Prostate gland (tissue), 2 donors: ENCODE data around the gene ARAP3. TPM values are rescaled to one million over a fixed set of nuclear protein-coding genes. Genes with fewer than 3 reads are reported as not detected.
A peak's percentile ranks its signal among the peaks of the same experiment; 100 is the strongest.

Source experiments
- DNase-seq: peaks from one replicate; pipeline ENCODE4 v3.0.0-alpha.2; 2019; ENCODE audit warnings: low spot score
- H3K27ac ChIP-seq, 2 donors: fragments of 200-600 bp; sonication (generic); 2 replicates each; pipeline ENCODE4 v1.5.1; 2017 to 2019
- H3K27me3 ChIP-seq: fragments of 200-600 bp; sonication (generic); replicated peaks from 2 replicates; pipeline ENCODE4 v1.5.1; 2019; ENCODE audit not compliant: insufficient read depth
- H3K36me3 ChIP-seq, 2 donors: fragments of 200-600 bp; sonication (generic); 1 replicate in 1 of 2; 2 replicates in 1 of 2; pipeline versions ENCODE4 v1.5.1 to v1.8.1; 2017 to 2019
- H3K4me1 ChIP-seq: fragments of 200-600 bp; sonication (generic); replicated peaks from 2 replicates; pipeline ENCODE4 v1.5.1; 2019
- H3K4me3 ChIP-seq, 2 donors: fragments of 200-600 bp; sonication (generic); 2 replicates each; pipeline ENCODE4 v1.5.1; 2017 to 2019
- H3K9me3 ChIP-seq: fragments of 200-600 bp; sonication (generic); 2 replicates; pipeline ENCODE4 v1.5.1; 2017
- POLR2A ChIP-seq: fragments of 450-650 bp; IDR thresholded peaks from one replicate; pipeline ENCODE4 v1.6.1; 2016; ENCODE audit warnings: antibody characterized with exemption, mild to moderate bottlenecking
- POLR2AphosphoS5 ChIP-seq: sonication (generic); formaldehyde crosslinking; IDR thresholded peaks from one replicate; pipeline ENCODE4 v1.6.1; 2017; ENCODE audit warnings: antibody characterized with exemption
- WGBS: methylation state at CpG from one replicate; pipeline ENCODE4 v1.1.5; 2018; 5-methylcytosine and 5-hydroxymethylcytosine counted together
- intact Hi-C: fragments of 100-400 bp; cut with DNase I; formaldehyde crosslinking; loops from one replicate; pipeline ENCODE4 v1.14.2; 2022
- total RNA-seq, 2 donors: library from RNA; depleted of rRNA; stranded (reverse); fragments of >200 nt; gene quantifications; one replicate each; pipeline ENCODE4 v1.1.0, GENCODE V29; 2016
- TF ChIP-seq, protein P1 (sequence below), 4 experiments: fragments of 200-600 bp in 2 of 4; fragments of 450-650 bp in 2 of 4; sonication (generic) in 2 of 4; IDR thresholded peaks; 1 replicate in 3 of 4; 2 replicates in 1 of 4; pipeline ENCODE4 v1.5.1; 2016 to 2019; ENCODE audit warnings: antibody characterized with exemption in 4 of 4, mild to moderate bottlenecking in 2 of 4, moderate library complexity in 2 of 4

Gene ARAP3
- total RNA-seq, 2 donors from 2014 or later, result 4.0 to 8.4 TPM

DNA sequence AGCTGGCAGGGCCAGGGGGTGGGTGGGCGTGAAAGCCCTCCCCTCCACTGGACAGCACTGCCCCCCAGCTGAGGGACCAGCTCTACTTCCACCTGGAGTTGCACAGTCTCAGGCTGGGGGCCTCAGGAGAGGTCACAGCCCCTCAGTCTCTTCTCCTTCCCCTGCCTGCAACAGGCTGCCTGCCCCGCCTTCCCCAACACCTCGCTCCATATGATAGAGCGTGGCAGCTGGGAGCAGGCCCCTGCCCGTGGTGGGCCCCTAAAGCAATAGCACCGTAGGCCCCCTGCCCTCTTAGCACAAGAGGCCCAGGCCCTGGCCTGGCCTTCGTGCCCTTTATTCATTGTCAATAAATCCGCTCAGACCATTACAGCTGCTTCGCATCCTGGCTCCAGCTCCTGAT is 41.3 kb downstream of the ARAP3 start:
- no peak overlapping the region for H3K27ac ChIP-seq
- no peaks in the 10 kb centered on the region for H3K9me3 ChIP-seq
- WGBS, result 86% methylated on average over 9 of the region's 9 CpGs
- no peak for DNase-seq
- intact Hi-C loops, result no loop called here
- H3K36me3 ChIP-seq, result no peaks in the 10 kb centered on the region
- H3K27me3 ChIP-seq, result no peaks in the 10 kb centered on the region
- no peak overlapping the region for H3K4me3 ChIP-seq
- H3K4me1 ChIP-seq, result peaks cover 2% of the 10 kb centered on the region
- TF ChIP-seq POLR2A (no peak), POLR2AphosphoS5 (no peak)
- TF ChIP-seq, protein P1, sequence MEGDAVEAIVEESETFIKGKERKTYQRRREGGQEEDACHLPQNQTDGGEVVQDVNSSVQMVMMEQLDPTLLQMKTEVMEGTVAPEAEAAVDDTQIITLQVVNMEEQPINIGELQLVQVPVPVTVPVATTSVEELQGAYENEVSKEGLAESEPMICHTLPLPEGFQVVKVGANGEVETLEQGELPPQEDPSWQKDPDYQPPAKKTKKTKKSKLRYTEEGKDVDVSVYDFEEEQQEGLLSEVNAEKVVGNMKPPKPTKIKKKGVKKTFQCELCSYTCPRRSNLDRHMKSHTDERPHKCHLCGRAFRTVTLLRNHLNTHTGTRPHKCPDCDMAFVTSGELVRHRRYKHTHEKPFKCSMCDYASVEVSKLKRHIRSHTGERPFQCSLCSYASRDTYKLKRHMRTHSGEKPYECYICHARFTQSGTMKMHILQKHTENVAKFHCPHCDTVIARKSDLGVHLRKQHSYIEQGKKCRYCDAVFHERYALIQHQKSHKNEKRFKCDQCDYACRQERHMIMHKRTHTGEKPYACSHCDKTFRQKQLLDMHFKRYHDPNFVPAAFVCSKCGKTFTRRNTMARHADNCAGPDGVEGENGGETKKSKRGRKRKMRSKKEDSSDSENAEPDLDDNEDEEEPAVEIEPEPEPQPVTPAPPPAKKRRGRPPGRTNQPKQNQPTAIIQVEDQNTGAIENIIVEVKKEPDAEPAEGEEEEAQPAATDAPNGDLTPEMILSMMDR (IDR thresholded peaks at IDR 0.05), result no peak

DNA sequence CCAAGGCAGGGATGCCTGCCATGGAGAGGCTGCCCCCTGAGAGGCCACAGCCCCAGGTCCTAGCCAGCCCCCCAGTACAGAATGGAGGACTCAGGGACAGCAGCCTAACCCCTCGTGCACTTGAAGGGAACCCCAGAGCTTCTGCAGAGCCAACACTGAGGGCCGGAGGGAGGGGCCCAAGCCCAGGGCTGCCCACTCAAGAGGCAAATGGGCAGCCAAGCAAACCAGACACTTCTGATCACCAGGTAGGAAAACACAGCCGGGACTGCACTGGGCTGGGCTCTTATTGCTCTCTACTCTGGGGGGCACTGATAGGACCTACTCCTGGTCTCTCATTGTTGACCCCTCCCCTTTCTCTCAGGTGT is 42.0 kb downstream of the ARAP3 start:
- Histone ChIP-seq H3K27ac (no peak overlapping the region), H3K36me3 (no peaks in the 10 kb centered on the region), H3K4me1 (peaks cover 9% of the 10 kb centered on the region), H3K4me3 (no peak overlapping the region), H3K27me3 (no peaks in the 10 kb centered on the region), H3K9me3 (no peaks in the 10 kb centered on the region)
- TF ChIP-seq POLR2A, result no peak
- intact Hi-C loops, result no loop called here
- WGBS, result 71% methylated on average over 3 of the region's 3 CpGs
- no peak for DNase-seq

DNA sequence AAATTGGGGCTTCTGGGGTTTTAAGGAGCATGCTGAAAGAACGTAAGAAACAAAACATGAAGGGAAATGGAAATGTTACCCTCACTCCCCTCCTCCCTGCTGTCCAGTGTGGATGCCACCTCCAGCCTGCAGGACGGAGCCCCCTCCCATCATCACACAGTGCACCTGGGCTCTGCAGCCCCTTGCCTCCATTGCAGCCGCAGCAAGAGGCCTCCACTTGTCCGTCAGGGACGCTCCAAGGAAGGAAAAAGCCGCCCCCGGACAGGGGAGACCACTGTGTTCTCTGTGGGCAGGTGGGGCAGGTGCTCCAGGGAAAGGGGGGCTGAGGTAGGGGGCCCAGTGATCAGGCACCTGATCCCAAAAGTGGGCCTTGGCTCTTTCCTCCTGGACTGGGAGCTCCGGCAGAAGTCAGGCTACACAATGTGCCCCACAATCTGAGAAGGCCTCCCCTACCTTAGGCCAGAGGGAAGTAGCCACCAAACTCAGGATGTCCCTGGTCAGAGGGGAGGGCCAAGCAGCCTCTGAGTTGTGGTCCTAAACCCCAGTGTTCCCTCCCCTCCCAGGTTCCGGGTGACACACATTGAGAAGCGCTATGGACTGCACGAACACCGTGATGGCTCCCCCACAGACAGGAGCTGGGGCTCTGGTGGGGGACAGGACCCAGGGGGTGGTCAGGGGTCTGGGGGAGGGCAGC is 42.5 kb downstream of the ARAP3 start:
- WGBS, result 93% methylated on average over 12 of the region's 12 CpGs

DNA sequence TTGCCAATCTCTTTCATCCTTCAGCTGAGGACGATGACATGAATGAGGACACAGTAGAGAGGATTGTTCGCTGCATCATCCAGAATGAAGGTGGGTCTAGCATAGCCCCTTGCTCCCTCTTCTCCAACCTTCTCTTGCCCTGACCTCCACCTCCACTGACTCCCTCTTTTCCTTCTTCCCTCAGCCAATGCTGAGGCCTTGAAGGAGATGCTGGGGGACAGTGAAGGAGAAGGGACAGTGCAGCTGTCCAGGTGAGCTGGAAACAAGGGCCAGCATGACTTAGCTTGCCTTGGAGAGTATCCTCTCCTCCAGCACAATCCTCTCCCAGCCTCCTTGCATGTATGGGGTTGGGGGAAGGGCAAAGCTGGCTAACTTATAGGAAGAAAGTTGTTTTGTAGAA is 43.3 kb downstream of the ARAP3 start:
- Histone ChIP-seq H3K4me1 (peaks cover 13% of the 10 kb centered on the region), H3K27ac (no peak overlapping the region), H3K36me3 (no peaks in the 10 kb centered on the region), H3K4me3 (no peak overlapping the region), H3K27me3 (no peaks in the 10 kb centered on the region), H3K9me3 (no peaks in the 10 kb centered on the region)
- TF ChIP-seq POLR2AphosphoS5, result no peak
- no peak for TF ChIP-seq POLR2A
- TF ChIP-seq, protein P1 (IDR thresholded peaks at IDR 0.05), result no peak
- intact Hi-C loops, result no loop called here
- WGBS, result 94% methylated on average over 2 of the region's 2 CpGs
- no peak for DNase-seq

More for the DNA sequence above, 42.5 kb downstream of the ARAP3 start:
- Histone ChIP-seq H3K4me1 (peaks cover 13% of the 10 kb centered on the region), H3K9me3 (no peaks in the 10 kb centered on the region), H3K4me3 (no peak overlapping the region), H3K27ac (no peak overlapping the region), H3K27me3 (no peaks in the 10 kb centered on the region), H3K36me3 (no peaks in the 10 kb centered on the region)
- DNase-seq, result no peak
- intact Hi-C loops, result no loop called here
- no peak for TF ChIP-seq POLR2A
- TF ChIP-seq, protein P1 (IDR thresholded peaks at IDR 0.05), result no peak
- no peak for TF ChIP-seq POLR2AphosphoS5

DNA sequence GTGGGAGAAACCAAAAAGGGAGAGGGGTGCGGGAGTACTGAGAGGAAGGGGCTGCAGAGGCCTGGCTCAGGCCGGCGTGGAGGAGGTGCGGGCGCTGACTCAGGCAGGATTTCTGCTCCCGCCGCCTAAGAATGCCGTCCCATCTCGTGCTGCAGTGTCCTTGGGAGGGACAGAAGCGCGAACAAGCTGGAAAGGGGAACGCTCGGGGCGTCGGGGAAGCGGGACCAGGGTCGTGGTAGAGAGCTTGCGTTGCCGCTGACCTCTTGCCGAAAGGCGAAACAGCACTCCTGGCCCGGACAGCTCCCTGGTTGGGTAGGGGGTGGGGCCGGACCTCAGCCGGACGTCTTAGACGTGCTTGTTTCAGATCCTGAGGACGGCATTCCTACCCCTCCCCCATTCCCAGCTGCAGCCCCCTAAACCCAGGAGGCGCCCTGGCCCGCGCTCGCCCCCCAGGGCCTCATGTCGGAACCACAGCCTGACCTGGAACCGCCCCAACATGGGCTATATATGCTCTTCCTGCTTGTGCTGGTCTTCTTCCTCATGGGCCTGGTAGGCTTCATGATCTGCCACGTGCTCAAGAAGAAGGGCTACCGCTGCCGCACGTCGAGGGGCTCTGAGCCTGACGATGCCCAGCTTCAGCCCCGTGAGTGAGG is 44.1 kb downstream of the ARAP3 start:
- intact Hi-C loops, result no loop called here
- peak; percentile 25 for DNase-seq
- Histone ChIP-seq H3K4me1 (peaks cover 13% of the 10 kb centered on the region), H3K4me3 (peak overlapping the region; percentile 56 to 87), H3K27ac (no peak overlapping the region), H3K9me3 (no peaks in the 10 kb centered on the region), H3K27me3 (no peaks in the 10 kb centered on the region), H3K36me3 (no peaks in the 10 kb centered on the region)
- WGBS, result 8% methylated on average over 40 of the region's 40 CpGs
- no peak for TF ChIP-seq POLR2A
- TF ChIP-seq, protein P1 (IDR thresholded peaks at IDR 0.05), result peak in 1 of 4 experiments; percentile 26
